Fibroblast of lung (primary cell): ENCODE measurements around the gene PML. TPM values are rescaled to one million over a fixed set of nuclear protein-coding genes. Genes with fewer than 3 reads are reported as not detected.

ENCODE experiments used
- polyA plus RNA-seq, 2 donors: library from polyadenylated mRNA; depleted of rRNA in 1 of 2; stranded (reverse) in 1 of 2; unstranded in 1 of 2; fragments of >200 nt; gene quantifications; 2 replicates each; pipeline ENCODE4 v1.2.1, GENCODE V29; 2011 to 2012; ENCODE audit warnings: missing spikeins in 1 of 2
- total RNA-seq: library from RNA; depleted of rRNA; stranded (reverse); fragments of >200 nt; gene quantifications from 2 replicates; pipeline ENCODE4 v1.2.1, GENCODE V29; 2014

PML gene
- total and polyA plus RNA-seq, 2 donors (not counting 1 experiment from before 2014, with no cell fraction given) = 11.1 to 34.0 TPM

Other genes with a start within 250 kb of the PML start
- gene INSYN1, start 241.4 kb upstream of the PML start, total RNA-seq = 1.2 and 1.3 TPM in 2 replicates
- gene INSYN1, start 241.4 kb upstream of the PML start, polyA plus RNA-seq = 0.37 and 0.51 TPM in 2 replicates
- gene TBC1D21, start 121.2 kb upstream of the PML start, total RNA-seq = not detected in 2 replicates
- not detected in 2 replicates for gene TBC1D21, start 121.2 kb upstream of the PML start, polyA plus RNA-seq
- 65.6 and 91.4 TPM in 2 replicates for gene LOXL1, start 68.3 kb upstream of the PML start, total RNA-seq
- gene LOXL1, start 68.3 kb upstream of the PML start, polyA plus RNA-seq = 163 and 188 TPM in 2 replicates
- gene STOML1, start 2.4 kb upstream of the PML start, total RNA-seq = 9.2 and 24.8 TPM in 2 replicates
- 8.7 and 9.8 TPM in 2 replicates for gene STOML1, start 2.4 kb upstream of the PML start, polyA plus RNA-seq
- under 0.01 TPM in 1 of 2 replicates, not detected in the other for gene GOLGA6A, start 87.8 kb downstream of the PML start, total RNA-seq
- not detected in 2 replicates for gene GOLGA6A, start 87.8 kb downstream of the PML start, polyA plus RNA-seq
- gene ISLR2, start 135.9 kb downstream of the PML start, total RNA-seq = not detected in 2 replicates
- gene ISLR2, start 135.9 kb downstream of the PML start, polyA plus RNA-seq = not detected in 2 replicates
- 14.0 and 17.7 TPM in 2 replicates for gene ISLR, start 179.0 kb downstream of the PML start, total RNA-seq
- 17.3 and 34.0 TPM in 2 replicates for gene ISLR, start 179.0 kb downstream of the PML start, polyA plus RNA-seq
- gene STRA6, start 208.1 kb downstream of the PML start, total RNA-seq = 0.17 TPM in 1 of 2 replicates, not detected in the other
- gene STRA6, start 208.1 kb downstream of the PML start, polyA plus RNA-seq = 0.02 TPM in 1 of 2 replicates, not detected in the other
- gene CCDC33, start 241.6 kb downstream of the PML start, total RNA-seq = not detected in 2 replicates
- gene CCDC33, start 241.6 kb downstream of the PML start, polyA plus RNA-seq = not detected in 2 replicates